LNCAP (cell line): ENCODE results near the gene TRPM8.

ENCODE experiments used
- CTCF ChIP-seq: fragments of 450-650 bp; IDR thresholded peaks from 2 replicates; pipeline ENCODE4 v1.5.1; 2017; ENCODE audit warnings: mild to moderate bottlenecking

The TRPM8 gene

GRCh38 chr2:233973786-233974185, 56.6 kb downstream of the TRPM8 start:
- TF ChIP-seq CTCF, result no peak

- TF ChIP-seq CTCF, result no peak
Observed at GRCh38 chr2:233974530-233975071, 57.4 kb downstream of the TRPM8 start.

GRCh38 chr2:233976087-233976486, 58.9 kb downstream of the TRPM8 start:
- no peak for TF ChIP-seq CTCF

GRCh38 chr2:233976690-233977294, 59.6 kb downstream of the TRPM8 start:
- TF ChIP-seq CTCF, result peak; percentile 39; the same call in 1 of the 2 replicates

GRCh38 chr2:233977296-233977837, 60.2 kb downstream of the TRPM8 start:
- TF ChIP-seq CTCF, result no peak

- no peak for TF ChIP-seq CTCF
Observed at GRCh38 chr2:233979748-233980147, 62.6 kb downstream of the TRPM8 start.

GRCh38 chr2:233980955-233981561, 63.9 kb downstream of the TRPM8 start:
- TF ChIP-seq CTCF, result no peak
